Activated naive CD4-positive, alpha-beta T cell treated with anti-CD3 and anti-CD28 coated beads, Interleukin-2, amount 10 ng/mL, durations not matched to agents 7 days and 5 days (primary cell): ENCODE data around the gene DACH2.
"Not testable (repeated sequence)": the region's sequence is repeated elsewhere in the genome, so short reads cannot be mapped to it uniquely, and the experiment has no call there.

Source experiments
- CTCF ChIA-PET: fragments of 350-600 bp; sonication (Branson Sonifier 250); formaldehyde crosslinking; loops from one replicate; lab custom pipeline; 2021; ENCODE audit warnings: antibody characterized with exemption; lab: Charles Lee
- DNase-seq: peaks from one replicate; pipeline ENCODE4 v3.0.0-alpha.2; 2020
- H3K27ac Mint-ChIP-seq: one replicate; pipeline ENCODE4 v1.8.0; 2021; ENCODE audit warnings: mild to moderate bottlenecking, moderate library complexity, mixed read lengths
- H3K27me3 Mint-ChIP-seq: one replicate; pipeline ENCODE4 v1.8.0; 2021; ENCODE audit warnings: mild to moderate bottlenecking, mixed read lengths
- H3K36me3 Mint-ChIP-seq: one replicate; pipeline ENCODE4 v1.8.0; 2021; ENCODE audit warnings: mixed read lengths
- H3K4me1 Mint-ChIP-seq: one replicate; pipeline ENCODE4 v1.8.0; 2021; ENCODE audit warnings: mixed read lengths
- H3K4me3 Mint-ChIP-seq: one replicate; pipeline ENCODE4 v1.8.0; 2021; ENCODE audit warnings: mild to moderate bottlenecking, moderate library complexity, mixed read lengths
- H3K9me3 Mint-ChIP-seq: one replicate; pipeline ENCODE4 v1.8.0; 2021; ENCODE audit warnings: mixed read lengths

The DACH2 gene

GRCh38 chrX:86148024-86148511 lies at the start of gene DACH2:
Gene DACH2, plus strand, starts transcription at chrX:86148451.
- peak; percentile 54 for DNase-seq
- Mint-ChIP-seq H3K4me3 (peak within 1 kb of the TSS; percentile 66), H3K27me3 (peaks cover 32% of the 10 kb centered on the region), H3K4me1 (peaks cover 4% of the 10 kb centered on the region), H3K27ac (no peak within 1 kb of the TSS), H3K9me3 (no peaks in the 10 kb centered on the region), H3K36me3 (no peaks in the 10 kb centered on the region)
- CTCF ChIA-PET, result no interaction called here

- Mint-ChIP-seq H3K27ac (no peak overlapping the region), H3K36me3 (no peaks in the 10 kb centered on the region)
Observed at GRCh38 chrX:86102341-86102740, 45.9 kb upstream of the DACH2 start.

GRCh38 chrX:86103061-86103460 lies 45.2 kb upstream of the DACH2 start:
- H3K27me3 Mint-ChIP-seq, result no peaks in the 10 kb centered on the region
- CTCF ChIA-PET, result no interaction called here
- DNase-seq, result no peak
- H3K4me1 Mint-ChIP-seq, result no peaks in the 10 kb centered on the region
- no peak overlapping the region for H3K4me3 Mint-ChIP-seq
- H3K27ac Mint-ChIP-seq, result no peak overlapping the region
- no peaks in the 10 kb centered on the region for H3K36me3 Mint-ChIP-seq
- no peaks in the 10 kb centered on the region for H3K9me3 Mint-ChIP-seq

More at GRCh38 chrX:86102341-86102740, 45.9 kb upstream of the DACH2 start:
- CTCF ChIA-PET, result no interaction called here
- Mint-ChIP-seq H3K4me1 (no peaks in the 10 kb centered on the region), H3K27me3 (no peaks in the 10 kb centered on the region), H3K4me3 (no peak overlapping the region), H3K9me3 (no peaks in the 10 kb centered on the region)
- DNase-seq, result no peak

- Mint-ChIP-seq H3K27ac (no peak overlapping the region), H3K4me3 (no peak overlapping the region), H3K9me3 (no peaks in the 10 kb centered on the region), H3K36me3 (no peaks in the 10 kb centered on the region), H3K4me1 (no peaks in the 10 kb centered on the region), H3K27me3 (no peaks in the 10 kb centered on the region)
- CTCF ChIA-PET, result no interaction called here
- no peak for DNase-seq
Observed at GRCh38 chrX:86104526-86104925, 43.7 kb upstream of the DACH2 start.

GRCh38 chrX:86121916-86122315 lies 26.3 kb upstream of the DACH2 start:
- CTCF ChIA-PET, result no interaction called here
- no peak overlapping the region for H3K4me3 Mint-ChIP-seq
- peaks cover 11% of the 10 kb centered on the region for H3K9me3 Mint-ChIP-seq
- no peak for DNase-seq
- H3K27me3 Mint-ChIP-seq, result no peaks in the 10 kb centered on the region
- H3K36me3 Mint-ChIP-seq, result no peaks in the 10 kb centered on the region
- H3K27ac Mint-ChIP-seq, result no peak overlapping the region
- H3K4me1 Mint-ChIP-seq, result no peaks in the 10 kb centered on the region

GRCh38 chrX:86133761-86134160 lies 14.5 kb upstream of the DACH2 start:
- H3K27ac Mint-ChIP-seq, result no peak overlapping the region
- H3K4me1 Mint-ChIP-seq, result no peaks in the 10 kb centered on the region
- H3K9me3 Mint-ChIP-seq, result no peaks in the 10 kb centered on the region
- no peak overlapping the region for H3K4me3 Mint-ChIP-seq
- no peaks in the 10 kb centered on the region for H3K36me3 Mint-ChIP-seq
- CTCF ChIA-PET, result no interaction called here
- H3K27me3 Mint-ChIP-seq, result no peaks in the 10 kb centered on the region
- DNase-seq, result no peak

- H3K4me3 Mint-ChIP-seq, result no peak overlapping the region
- DNase-seq, result no peak
- CTCF ChIA-PET, result no interaction called here
- no peaks in the 10 kb centered on the region for H3K9me3 Mint-ChIP-seq
- no peaks in the 10 kb centered on the region for H3K4me1 Mint-ChIP-seq
- H3K36me3 Mint-ChIP-seq, result no peaks in the 10 kb centered on the region
- H3K27me3 Mint-ChIP-seq, result no peaks in the 10 kb centered on the region
- H3K27ac Mint-ChIP-seq, result no peak overlapping the region
Observed at GRCh38 chrX:86137071-86137470, 11.2 kb upstream of the DACH2 start.

- Mint-ChIP-seq H3K27me3 (no peaks in the 10 kb centered on the region), H3K4me3 (no peak overlapping the region), H3K27ac (no peak overlapping the region), H3K4me1 (no peaks in the 10 kb centered on the region), H3K9me3 (no peaks in the 10 kb centered on the region), H3K36me3 (no peaks in the 10 kb centered on the region)
- CTCF ChIA-PET, result no interaction called here
- DNase-seq, result no peak
Observed at GRCh38 chrX:86141786-86142185, 6.5 kb upstream of the DACH2 start.

GRCh38 chrX:86146102-86146501 lies 2.1 kb upstream of the DACH2 start:
- CTCF ChIA-PET, result no interaction called here
- H3K36me3 Mint-ChIP-seq, result no peaks in the 10 kb centered on the region
- DNase-seq, result no peak
- peaks cover 32% of the 10 kb centered on the region for H3K27me3 Mint-ChIP-seq
- no peak overlapping the region for H3K27ac Mint-ChIP-seq
- no peak overlapping the region for H3K4me3 Mint-ChIP-seq
- H3K4me1 Mint-ChIP-seq, result peaks cover 4% of the 10 kb centered on the region
- H3K9me3 Mint-ChIP-seq, result no peaks in the 10 kb centered on the region

GRCh38 chrX:86148594-86148993 lies 343 bp downstream of the DACH2 start:
- Mint-ChIP-seq H3K9me3 (no peaks in the 10 kb centered on the region), H3K4me3 (peak overlapping the region; percentile 66), H3K27ac (no peak overlapping the region)

GRCh38 chrX:86149119-86149518 lies 868 bp downstream of the DACH2 start:
- CTCF ChIA-PET, result no interaction called here
- H3K4me1 Mint-ChIP-seq, result peaks cover 4% of the 10 kb centered on the region
- DNase-seq, result no peak

More at GRCh38 chrX:86148594-86148993, 343 bp downstream of the DACH2 start:
- Mint-ChIP-seq H3K4me1 (peaks cover 4% of the 10 kb centered on the region), H3K36me3 (no peaks in the 10 kb centered on the region), H3K27me3 (peaks cover 32% of the 10 kb centered on the region)
- CTCF ChIA-PET, result no interaction called here
- DNase-seq, result no peak

GRCh38 chrX:86154553-86154952 lies 6.3 kb downstream of the DACH2 start:
- peaks cover 7% of the 10 kb centered on the region for H3K27me3 Mint-ChIP-seq
- CTCF ChIA-PET, result no interaction called here
- no peak overlapping the region for H3K27ac Mint-ChIP-seq
- no peak for DNase-seq
- H3K9me3 Mint-ChIP-seq, result no peaks in the 10 kb centered on the region
- H3K4me3 Mint-ChIP-seq, result no peak overlapping the region
- no peaks in the 10 kb centered on the region for H3K4me1 Mint-ChIP-seq
- no peaks in the 10 kb centered on the region for H3K36me3 Mint-ChIP-seq

More at GRCh38 chrX:86149119-86149518, 868 bp downstream of the DACH2 start:
- Mint-ChIP-seq H3K36me3 (no peaks in the 10 kb centered on the region), H3K27me3 (peaks cover 32% of the 10 kb centered on the region), H3K27ac (no peak overlapping the region), H3K4me3 (peak overlapping the region; percentile 15), H3K9me3 (no peaks in the 10 kb centered on the region)

GRCh38 chrX:86171366-86171765 lies 23.1 kb downstream of the DACH2 start:
- no peak overlapping the region for H3K27ac Mint-ChIP-seq
- DNase-seq, result no peak
- no peaks in the 10 kb centered on the region for H3K36me3 Mint-ChIP-seq
- no peaks in the 10 kb centered on the region for H3K27me3 Mint-ChIP-seq
- CTCF ChIA-PET, result interaction anchor here (1.6 kb wide), 1 partner anchor 320 kb away, joined by 5 read pairs; no protein-coding TSS in a partner anchor
- H3K4me3 Mint-ChIP-seq, result no peak overlapping the region
- H3K9me3 Mint-ChIP-seq, result no peaks in the 10 kb centered on the region
- H3K4me1 Mint-ChIP-seq, result no peaks in the 10 kb centered on the region

- H3K27ac Mint-ChIP-seq, result no peak overlapping the region
- CTCF ChIA-PET, result no interaction called here
- DNase-seq, result no peak
- no peaks in the 10 kb centered on the region for H3K36me3 Mint-ChIP-seq
- H3K9me3 Mint-ChIP-seq, result no peaks in the 10 kb centered on the region
- H3K27me3 Mint-ChIP-seq, result no peaks in the 10 kb centered on the region
- H3K4me3 Mint-ChIP-seq, result no peak overlapping the region
- H3K4me1 Mint-ChIP-seq, result no peaks in the 10 kb centered on the region
Observed at GRCh38 chrX:86178906-86179305, 30.7 kb downstream of the DACH2 start.

GRCh38 chrX:86181325-86181724 lies 33.1 kb downstream of the DACH2 start:
- DNase-seq, H3K27me3 Mint-ChIP-seq, H3K9me3 Mint-ChIP-seq, H3K36me3 Mint-ChIP-seq, H3K4me1 Mint-ChIP-seq, H3K27ac Mint-ChIP-seq, CTCF ChIA-PET, H3K4me3 Mint-ChIP-seq: not testable (repeated sequence)

- Mint-ChIP-seq H3K36me3 (no peaks in the 10 kb centered on the region), H3K27me3 (no peaks in the 10 kb centered on the region), H3K4me3 (no peak overlapping the region), H3K4me1 (no peaks in the 10 kb centered on the region), H3K9me3 (peaks cover 2% of the 10 kb centered on the region), H3K27ac (no peak overlapping the region)
- CTCF ChIA-PET, result no interaction called here
- DNase-seq, result no peak
Observed at GRCh38 chrX:86192827-86193226, 44.6 kb downstream of the DACH2 start.
